ENCODE data around the gene MCCD1. TPM values are rescaled to one million over a fixed set of nuclear protein-coding genes. Genes with fewer than 3 reads are reported as not detected.
"Not testable (repeated sequence)": the region's sequence is repeated elsewhere in the genome, so short reads cannot be mapped to it uniquely, and the experiment has no call there.

MCCD1 gene
- total RNA-seq, 2 donors from 2014 or later: not detected

- H3K4me1 Mint-ChIP-seq: peaks cover 48% of the 10 kb centered on the region
- H3K9me3 ChIP-seq (ENCODE audit: control insufficient read depth, low read length, poor library complexity, severe bottlenecking): no peaks in the 10 kb centered on the region
- DNase-seq: no peak
- peak overlapping the region; percentile 98 for H3K4me3 Mint-ChIP-seq
- H3K27me3 Mint-ChIP-seq: no peaks in the 10 kb centered on the region
- no peak for ATAC-seq
- H3K36me3 Mint-ChIP-seq (ENCODE audit: low read depth): peaks cover 2% of the 10 kb centered on the region
- peak overlapping the region; percentile 95 for H3K27ac Mint-ChIP-seq
These were observed 33.2 kb upstream of the MCCD1 start for GRCh38 chr6:31495580-31495979.

DNA sequence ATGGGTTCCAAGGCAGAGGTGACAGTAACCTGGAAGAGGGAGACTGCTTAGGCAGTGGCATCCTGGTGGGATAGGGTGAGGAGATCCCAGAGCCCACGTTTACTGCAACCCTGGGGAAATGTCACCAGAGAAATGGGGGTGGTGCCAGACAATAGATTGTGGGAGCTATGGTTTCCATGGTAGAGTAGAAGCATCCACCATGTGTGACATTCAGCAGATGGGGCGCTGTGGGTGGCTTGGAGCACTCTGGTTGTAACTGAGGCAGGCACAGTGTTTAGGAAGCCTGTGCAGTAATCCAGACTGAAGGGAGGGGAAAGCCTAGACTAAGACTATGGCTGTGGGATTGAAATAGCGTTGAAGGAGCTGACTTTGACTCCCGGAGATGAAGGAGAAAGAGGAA lies 31.9 kb upstream of the MCCD1 start:
- H3K9me3 ChIP-seq (ENCODE audit: control insufficient read depth, low read length, poor library complexity, severe bottlenecking); H3K36me3 Mint-ChIP-seq (ENCODE audit: low read depth); ATAC-seq; DNase-seq; H3K27me3 Mint-ChIP-seq: not testable (repeated sequence)
- peaks cover 60% of the 10 kb centered on the region for H3K4me1 Mint-ChIP-seq
- peak overlapping the region; percentile 94 for H3K27ac Mint-ChIP-seq
- peak overlapping the region; percentile 97 for H3K4me3 Mint-ChIP-seq

- Mint-ChIP-seq H3K27ac (peak within 1 kb of the TSS; percentile 94), H3K4me3 (peak within 1 kb of the TSS; percentile 97), H3K27me3 (no peaks in the 10 kb centered on the region), H3K4me1 (peaks cover 66% of the 10 kb centered on the region), H3K36me3 (ENCODE audit: low read depth) (peaks cover 2% of the 10 kb centered on the region)
- ATAC-seq: peak; percentile 82
- no peaks in the 10 kb centered on the region for H3K9me3 ChIP-seq (ENCODE audit: control insufficient read depth, low read length, poor library complexity, severe bottlenecking)
- DNase-seq: peak; percentile 74 to 83 (median 77)
These were observed 31.0 kb upstream of the MCCD1 start, which contains the start of gene MICB for GRCh38 chr6:31497531-31498476. MICB (plus strand) TSS chr6:31498145; CDS start chr6:31498194, 49 bp downstream.

- H3K27ac Mint-ChIP-seq: peak overlapping the region; percentile 94
- DNase-seq (no peak), ATAC-seq (no peak)
- H3K4me1 Mint-ChIP-seq: peaks cover 66% of the 10 kb centered on the region
- no peaks in the 10 kb centered on the region for H3K27me3 Mint-ChIP-seq
- peaks cover 1% of the 10 kb centered on the region for H3K36me3 Mint-ChIP-seq (ENCODE audit: low read depth)
- H3K4me3 Mint-ChIP-seq: peak overlapping the region; percentile 96
- H3K9me3 ChIP-seq (ENCODE audit: control insufficient read depth, low read length, poor library complexity, severe bottlenecking): no peaks in the 10 kb centered on the region
These were observed 30.0 kb upstream of the MCCD1 start for GRCh38 chr6:31498748-31499147.

- peaks cover 65% of the 10 kb centered on the region for H3K4me1 Mint-ChIP-seq
- H3K4me3 Mint-ChIP-seq: peak overlapping the region; percentile 96
- H3K27ac Mint-ChIP-seq: peak overlapping the region; percentile 94
- H3K9me3 ChIP-seq (ENCODE audit: control insufficient read depth, low read length, poor library complexity, severe bottlenecking); DNase-seq; ATAC-seq; H3K27me3 Mint-ChIP-seq; H3K36me3 Mint-ChIP-seq (ENCODE audit: low read depth): not testable (repeated sequence)
These were observed 29.1 kb upstream of the MCCD1 start for GRCh38 chr6:31499648-31500047.

GRCh38 chr6:31502586-31502985 lies 26.2 kb upstream of the MCCD1 start:
- H3K9me3 ChIP-seq (ENCODE audit: control insufficient read depth, low read length, poor library complexity, severe bottlenecking): no peaks in the 10 kb centered on the region
- Mint-ChIP-seq H3K36me3 (ENCODE audit: low read depth) (peaks cover 4% of the 10 kb centered on the region), H3K27me3 (no peaks in the 10 kb centered on the region), H3K4me1 (peaks cover 51% of the 10 kb centered on the region), H3K27ac (peak overlapping the region; percentile 4), H3K4me3 (no peak overlapping the region)
- DNase-seq (no peak), ATAC-seq (no peak)

DNA sequence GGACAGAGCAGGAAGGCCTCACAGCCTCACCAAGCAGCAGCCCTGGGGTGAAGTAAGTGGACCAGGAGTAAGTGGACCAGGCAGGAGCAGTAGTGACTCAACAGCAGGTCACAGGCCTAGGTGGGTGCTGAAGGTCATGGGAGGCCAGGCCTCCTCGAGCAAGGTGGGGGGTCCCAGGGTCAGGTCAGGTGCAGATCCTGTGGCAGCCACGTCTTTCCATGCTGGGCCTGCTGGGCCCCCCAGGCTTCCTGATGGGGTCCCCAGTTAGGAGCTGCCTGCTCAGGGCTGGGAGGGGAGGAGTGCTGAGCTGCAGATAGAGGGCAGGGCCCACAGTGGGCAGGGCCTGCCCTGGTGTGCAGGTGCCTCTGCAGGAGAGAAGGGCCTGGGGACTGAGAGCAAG lies 19.7 kb upstream of the MCCD1 start:
- ATAC-seq; H3K9me3 ChIP-seq (ENCODE audit: control insufficient read depth, low read length, poor library complexity, severe bottlenecking); DNase-seq; H3K27me3 Mint-ChIP-seq; H3K36me3 Mint-ChIP-seq (ENCODE audit: low read depth); H3K4me3 Mint-ChIP-seq: not testable (repeated sequence)
- peaks cover 12% of the 10 kb centered on the region for H3K4me1 Mint-ChIP-seq
- peak overlapping the region; percentile 81 for H3K27ac Mint-ChIP-seq

- H3K27ac Mint-ChIP-seq: peak overlapping the region; percentile 81
- no peaks in the 10 kb centered on the region for H3K27me3 Mint-ChIP-seq
- H3K9me3 ChIP-seq (ENCODE audit: control insufficient read depth, low read length, poor library complexity, severe bottlenecking): no peaks in the 10 kb centered on the region
- H3K4me3 Mint-ChIP-seq: no peak overlapping the region
- H3K36me3 Mint-ChIP-seq (ENCODE audit: low read depth): peaks cover 6% of the 10 kb centered on the region
- DNase-seq: no peak
- no peak for ATAC-seq
- H3K4me1 Mint-ChIP-seq: peaks cover 10% of the 10 kb centered on the region
These were observed 18.8 kb upstream of the MCCD1 start for GRCh38 chr6:31510007-31510406.

- no peaks in the 10 kb centered on the region for H3K9me3 ChIP-seq (ENCODE audit: control insufficient read depth, low read length, poor library complexity, severe bottlenecking)
- Mint-ChIP-seq H3K27me3 (no peaks in the 10 kb centered on the region), H3K4me3 (no peak overlapping the region), H3K36me3 (ENCODE audit: low read depth) (peaks cover 2% of the 10 kb centered on the region), H3K27ac (no peak overlapping the region), H3K4me1 (peaks cover 5% of the 10 kb centered on the region)
- DNase-seq: no peak
- ATAC-seq: no peak
These were observed 15.2 kb upstream of the MCCD1 start for GRCh38 chr6:31513456-31514165.

GRCh38 chr6:31521835-31522234 lies 6.9 kb upstream of the MCCD1 start:
- no peak for ATAC-seq

DNA sequence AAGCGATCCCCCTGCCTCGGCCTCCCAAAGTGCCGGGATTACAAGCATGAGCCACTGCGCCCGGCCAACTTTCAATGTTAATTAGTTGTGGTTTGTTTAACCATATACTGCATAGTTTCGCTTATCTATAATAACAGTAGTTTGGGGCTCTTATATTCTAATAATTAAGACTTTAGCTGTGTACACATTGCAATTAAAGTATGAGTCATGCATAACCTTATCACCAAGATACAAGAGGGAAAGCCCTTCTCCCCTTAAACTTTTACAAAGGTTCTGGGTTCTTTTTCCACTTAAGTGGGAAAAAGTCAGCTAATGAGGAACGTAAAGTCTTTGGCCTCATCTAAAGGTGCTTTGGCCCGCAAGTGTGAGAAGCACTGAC lies 3.2 kb upstream of the MCCD1 start:
- no peaks in the 10 kb centered on the region for H3K9me3 ChIP-seq (ENCODE audit: control insufficient read depth, low read length, poor library complexity, severe bottlenecking)
- H3K27me3 Mint-ChIP-seq: no peaks in the 10 kb centered on the region
- H3K4me1 Mint-ChIP-seq: peaks cover 3% of the 10 kb centered on the region
- no peak overlapping the region for H3K4me3 Mint-ChIP-seq
- peaks cover 2% of the 10 kb centered on the region for H3K36me3 Mint-ChIP-seq (ENCODE audit: low read depth)
- DNase-seq (no peak), ATAC-seq (no peak)
- H3K27ac Mint-ChIP-seq: no peak overlapping the region

More at GRCh38 chr6:31521835-31522234, 6.9 kb upstream of the MCCD1 start:
- Mint-ChIP-seq H3K4me1 (peaks cover 3% of the 10 kb centered on the region), H3K27me3 (no peaks in the 10 kb centered on the region), H3K36me3 (ENCODE audit: low read depth) (no peaks in the 10 kb centered on the region), H3K27ac (no peak overlapping the region), H3K4me3 (no peak overlapping the region)
- no peak for DNase-seq
- no peaks in the 10 kb centered on the region for H3K9me3 ChIP-seq (ENCODE audit: control insufficient read depth, low read length, poor library complexity, severe bottlenecking)

- Mint-ChIP-seq H3K27me3 (no peaks in the 10 kb centered on the region), H3K4me1 (peaks cover 3% of the 10 kb centered on the region), H3K4me3 (no peak overlapping the region), H3K27ac (no peak overlapping the region), H3K36me3 (ENCODE audit: low read depth) (peaks cover 2% of the 10 kb centered on the region)
- no peaks in the 10 kb centered on the region for H3K9me3 ChIP-seq (ENCODE audit: control insufficient read depth, low read length, poor library complexity, severe bottlenecking)
- DNase-seq (no peak), ATAC-seq (peak; percentile 19)
These were observed 2.7 kb upstream of the MCCD1 start for GRCh38 chr6:31525932-31526591.

GRCh38 chr6:31528307-31528777 lies 420 bp upstream of the MCCD1 start:
- H3K4me1 Mint-ChIP-seq: peaks cover 3% of the 10 kb centered on the region
- H3K27ac Mint-ChIP-seq: peak overlapping the region; percentile 39
- H3K36me3 Mint-ChIP-seq (ENCODE audit: low read depth): peaks cover 4% of the 10 kb centered on the region
- DNase-seq: no peak
- H3K27me3 Mint-ChIP-seq: no peaks in the 10 kb centered on the region
- peak overlapping the region; percentile 39 for H3K4me3 Mint-ChIP-seq
- no peaks in the 10 kb centered on the region for H3K9me3 ChIP-seq (ENCODE audit: control insufficient read depth, low read length, poor library complexity, severe bottlenecking)
- ATAC-seq: peak; percentile 28

Data from T-helper 17 cell (primary cell).